GM19238 (cell line): Measurements from ENCODE around the gene RDH5.
A peak's percentile ranks its signal among the peaks of the same experiment; 100 is the strongest.

Experiments
- DNase-seq: peaks from one replicate; pipeline ENCODE4 v3.0.0; 2011; ENCODE audit warnings: low spot score; ENCODE audit not compliant: insufficient read length

RDH5 gene

GRCh38 chr12:55696141-55696540 lies 24.1 kb upstream of the RDH5 start:
- no peak for DNase-seq

- DNase-seq, result no peak
Measured at GRCh38 chr12:55696796-55697462, 23.3 kb upstream of the RDH5 start.

DNA sequence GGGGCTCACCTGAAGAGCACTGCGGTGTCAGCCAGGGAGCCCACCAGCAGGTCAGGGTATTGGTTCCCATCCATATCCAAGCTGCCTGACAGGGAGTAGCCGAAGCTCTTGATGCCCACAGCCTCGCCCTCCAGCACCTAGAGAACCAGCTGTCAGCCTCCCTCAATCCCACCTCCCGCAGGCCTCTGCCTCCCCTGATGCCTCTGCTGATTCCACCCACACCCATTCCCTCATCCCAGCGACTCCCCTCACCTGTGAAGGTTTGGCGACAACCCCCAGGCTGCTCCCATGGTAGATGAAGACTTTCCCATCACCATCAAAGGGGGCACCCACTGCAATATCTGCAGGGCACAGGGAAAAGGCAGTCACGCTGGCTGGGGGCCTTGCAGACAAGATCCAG lies 22.5 kb upstream of the RDH5 start:
- DNase-seq, result no peak

GRCh38 chr12:55698241-55698955 lies 21.8 kb upstream of the RDH5 start:
- no peak for DNase-seq

DNA sequence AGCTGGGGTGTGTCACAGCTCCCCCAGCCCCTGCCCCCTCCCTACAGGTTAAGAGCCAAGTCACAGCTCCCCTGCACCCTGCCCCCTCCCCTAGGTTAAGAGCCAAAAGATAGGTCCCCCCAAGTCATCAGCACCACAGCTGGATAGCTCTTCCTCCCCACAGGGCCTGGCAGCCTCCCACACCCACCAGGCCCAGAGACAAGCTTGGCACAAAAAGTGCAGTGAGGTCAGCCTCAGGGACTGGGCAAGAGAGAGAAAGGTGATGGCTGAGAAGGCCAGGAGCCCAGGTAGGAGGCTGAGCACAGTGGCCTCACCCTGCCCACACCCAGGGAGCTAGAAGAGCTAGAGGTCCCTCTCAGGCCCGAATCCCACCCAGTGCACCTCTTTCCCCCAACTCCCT lies 21.2 kb upstream of the RDH5 start:
- no peak for DNase-seq

GRCh38 chr12:55699471-55700055 lies 20.6 kb upstream of the RDH5 start:
- DNase-seq, result no peak

DNA sequence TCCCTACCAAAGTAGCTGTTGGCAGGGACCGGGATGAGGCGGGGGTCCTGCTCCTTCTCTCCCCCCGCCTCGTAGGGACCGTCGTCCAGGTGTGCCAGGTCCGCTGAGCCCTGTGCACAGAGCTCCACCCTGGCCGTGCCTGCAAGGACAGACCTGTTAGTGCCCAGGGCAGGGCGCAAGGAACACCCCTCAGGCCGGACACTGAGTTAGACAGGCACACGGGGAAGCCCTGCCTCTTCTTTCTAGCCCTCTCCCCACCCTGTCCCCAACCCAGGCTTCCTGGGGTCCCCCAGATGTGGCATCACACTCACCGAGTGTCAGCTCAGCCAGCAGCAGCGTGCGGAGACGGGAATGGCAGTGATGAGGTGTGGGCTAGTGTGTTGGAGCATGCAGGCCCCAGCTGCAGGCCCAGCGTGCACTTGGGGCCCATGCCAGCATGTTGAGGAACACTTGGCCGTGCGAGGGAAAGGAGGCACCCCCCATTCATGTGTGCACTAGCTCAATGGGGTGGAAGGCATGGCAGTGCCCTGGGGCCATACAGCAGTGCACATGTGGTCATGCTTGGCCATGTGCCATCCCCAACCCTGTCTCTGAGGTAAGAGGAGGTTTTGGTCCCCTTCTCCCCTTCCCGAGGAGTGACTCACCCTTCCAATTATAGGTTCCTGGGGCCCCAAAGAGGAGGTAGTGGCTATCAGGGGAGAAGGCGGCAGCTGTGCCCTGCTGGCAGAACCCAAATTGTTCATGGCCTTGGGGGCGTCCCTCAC lies 19.8 kb upstream of the RDH5 start:
- DNase-seq, result no peak

GRCh38 chr12:55702861-55703260 lies 17.3 kb upstream of the RDH5 start:
- no peak for DNase-seq

DNA sequence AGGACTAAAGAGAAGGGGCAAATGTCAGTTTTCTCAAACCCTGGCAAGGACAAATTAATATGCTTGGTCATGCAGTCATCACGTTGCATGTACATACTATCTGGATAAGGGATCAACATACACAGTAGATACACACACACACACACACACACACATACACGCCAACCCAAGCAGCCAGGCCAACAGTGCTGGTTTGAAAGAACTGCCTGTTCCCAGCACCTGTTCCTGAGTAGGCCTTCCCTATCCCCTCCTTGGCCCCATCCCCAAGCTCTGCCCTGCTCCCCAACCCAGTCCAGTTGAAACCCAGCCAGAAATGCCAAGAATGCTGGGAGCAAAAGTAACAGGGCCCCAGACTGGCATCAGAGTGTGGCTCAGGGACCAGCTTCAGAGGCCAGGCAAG lies 16.9 kb upstream of the RDH5 start:
- DNase-seq, result no peak

DNA sequence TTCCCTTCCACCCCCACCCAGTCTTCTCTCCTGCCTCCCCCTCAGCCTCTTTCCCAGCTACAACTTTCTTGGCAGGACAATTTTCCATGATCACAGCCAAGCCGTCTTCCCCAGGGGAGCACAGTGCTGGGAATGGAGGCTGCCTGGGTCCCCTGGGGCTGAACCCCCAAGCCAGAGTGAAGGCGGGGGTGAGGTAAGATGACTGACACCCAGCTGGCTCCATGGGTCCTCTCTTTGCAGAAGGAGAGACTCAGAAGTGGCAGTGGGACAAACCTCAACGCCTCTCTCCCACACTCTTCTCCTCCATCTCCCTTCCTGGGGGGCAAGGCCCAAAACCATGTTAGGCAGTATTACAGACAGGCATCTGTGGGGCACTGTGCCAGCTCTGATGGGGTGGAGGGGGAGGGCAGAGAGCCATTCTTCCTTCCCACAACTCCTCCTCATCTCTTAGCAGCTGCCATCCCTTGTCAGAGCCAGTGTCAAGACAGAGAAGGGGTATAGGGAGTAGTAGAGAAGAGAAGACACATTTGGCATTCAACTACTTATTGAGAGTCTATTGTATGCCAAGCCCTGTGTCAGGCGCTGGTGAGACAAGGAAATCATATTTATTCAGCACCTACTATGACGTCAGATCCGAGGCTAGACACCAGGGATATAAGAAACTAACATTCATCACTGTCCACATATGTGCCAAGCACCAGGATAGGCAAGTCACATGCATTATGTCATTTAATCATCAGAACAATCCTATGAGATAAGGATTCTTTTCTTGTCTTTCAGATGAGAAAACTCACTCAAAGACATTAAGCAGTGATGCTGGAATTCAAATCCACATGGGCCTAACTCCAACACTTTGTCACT lies 16.1 kb upstream of the RDH5 start:
- DNase-seq, result no peak

GRCh38 chr12:55704824-55705718 lies 15.1 kb upstream of the RDH5 start:
- DNase-seq, result no peak

DNA sequence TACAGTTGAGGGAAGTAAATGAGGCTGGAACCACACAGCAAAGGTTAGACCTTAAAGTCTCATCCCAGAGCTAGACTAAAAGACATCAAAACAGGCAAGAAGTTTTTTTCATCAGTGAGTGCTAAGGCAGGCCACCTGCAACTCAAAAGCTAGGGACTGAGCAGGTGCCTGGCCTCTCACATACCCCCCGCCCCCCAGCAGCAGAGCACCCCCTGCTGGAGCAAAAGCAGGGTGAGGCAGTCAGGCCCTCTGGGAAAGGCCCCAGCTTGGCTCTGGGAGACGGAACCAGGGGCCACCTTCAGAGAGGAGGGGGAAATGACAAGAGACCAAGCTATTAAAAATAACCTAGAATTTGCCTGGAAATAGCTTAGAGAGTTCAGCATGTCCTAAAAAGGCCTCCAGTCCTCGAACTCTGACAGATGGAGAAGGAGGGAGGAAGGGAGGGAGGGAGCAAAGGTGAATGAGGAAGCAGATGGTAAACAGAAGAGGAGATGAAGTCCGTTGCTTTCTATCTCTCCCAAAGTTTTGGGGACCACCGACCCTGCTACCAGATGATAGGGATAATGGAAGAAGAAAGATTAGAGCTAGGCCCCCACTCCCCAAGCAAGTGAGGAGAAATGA lies 14.3 kb upstream of the RDH5 start:
- no peak for DNase-seq

GRCh38 chr12:55706568-55707218 lies 13.5 kb upstream of the RDH5 start:
- no peak for DNase-seq

GRCh38 chr12:55707219-55707671 lies 12.9 kb upstream of the RDH5 start:
- DNase-seq, result no peak

DNA sequence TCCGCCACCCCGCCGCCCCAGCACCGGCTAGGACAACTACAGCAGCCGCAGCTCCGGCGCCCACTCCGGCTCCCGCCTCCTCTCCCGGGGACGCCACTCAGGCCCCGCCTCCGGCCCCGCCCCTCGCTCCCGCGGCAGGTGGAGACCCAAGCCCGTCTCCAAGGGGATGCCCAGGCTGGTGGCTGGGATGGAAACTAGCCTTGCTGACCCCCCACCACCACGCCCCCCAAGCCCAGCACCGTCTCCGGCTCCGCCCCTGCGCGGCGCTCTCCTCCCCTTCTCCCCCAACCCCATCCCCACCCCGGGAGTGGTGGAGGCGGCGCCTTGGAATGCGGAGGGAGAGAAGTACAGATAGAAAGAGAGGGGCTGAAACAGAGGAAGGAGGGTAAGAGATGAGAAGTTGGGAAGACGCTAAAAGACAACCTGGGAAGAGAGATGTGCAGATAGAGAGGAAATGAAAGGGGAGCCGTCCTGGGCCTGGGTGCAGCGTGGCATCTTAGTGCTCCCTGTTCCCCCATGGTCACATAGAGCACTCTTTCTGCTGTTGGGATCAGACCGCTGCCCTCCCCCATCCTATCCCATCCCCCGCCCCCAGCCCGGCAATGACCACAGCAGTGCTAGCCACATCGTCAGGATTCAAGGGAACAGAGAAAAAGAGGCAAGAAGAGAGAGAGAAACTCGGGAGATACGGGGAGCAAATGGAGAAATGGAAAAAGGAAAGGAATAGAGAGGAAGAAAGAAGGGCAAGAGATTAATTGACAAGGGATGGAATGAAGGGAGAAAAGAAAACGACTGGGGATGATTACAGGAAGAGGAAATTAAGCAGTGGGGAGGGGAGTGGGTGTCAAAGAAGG lies 12.1 kb upstream of the RDH5 start, which contains the start of gene ITGA7:
TSS of gene ITGA7 (minus strand) at position 64 of the 854 bp plus-strand sequence. CDS start 222 bp downstream, outside the sequence.
- DNase-seq, result peak; percentile 68

GRCh38 chr12:55708695-55709233 lies 11.4 kb upstream of the RDH5 start:
- no peak for DNase-seq

GRCh38 chr12:55711786-55712553 lies 8.2 kb upstream of the RDH5 start:
- DNase-seq, result no peak
